ENCODE results near the gene FUCA2. TPM values are rescaled to one million over a fixed set of nuclear protein-coding genes. Genes with fewer than 3 reads are reported as not detected.

FUCA2 gene, protein sequence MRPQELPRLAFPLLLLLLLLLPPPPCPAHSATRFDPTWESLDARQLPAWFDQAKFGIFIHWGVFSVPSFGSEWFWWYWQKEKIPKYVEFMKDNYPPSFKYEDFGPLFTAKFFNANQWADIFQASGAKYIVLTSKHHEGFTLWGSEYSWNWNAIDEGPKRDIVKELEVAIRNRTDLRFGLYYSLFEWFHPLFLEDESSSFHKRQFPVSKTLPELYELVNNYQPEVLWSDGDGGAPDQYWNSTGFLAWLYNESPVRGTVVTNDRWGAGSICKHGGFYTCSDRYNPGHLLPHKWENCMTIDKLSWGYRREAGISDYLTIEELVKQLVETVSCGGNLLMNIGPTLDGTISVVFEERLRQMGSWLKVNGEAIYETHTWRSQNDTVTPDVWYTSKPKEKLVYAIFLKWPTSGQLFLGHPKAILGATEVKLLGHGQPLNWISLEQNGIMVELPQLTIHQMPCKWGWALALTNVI
- total RNA-seq: 68.6 TPM
- 73.4 TPM for polyA plus RNA-seq (ENCODE audit: insufficient read depth, low read depth, low replicate concordance)
- long read RNA-seq, donor 1, transcript FUCA2-201 (7 exons, 2,356 nt): major isoform, 10 of 15 reads
- long read RNA-seq, donor 1, partial matches to known transcripts: 5 of 15 reads
- long read RNA-seq, donor 1, other reads (novel, unspliced or antisense): 0 of 15 reads
- long read RNA-seq, donor 2, transcript FUCA2-201 (7 exons, 2,356 nt): major isoform, 16 of 35 reads
- long read RNA-seq, donor 2, partial matches to known transcripts: 19 of 35 reads
- long read RNA-seq, donor 2, other reads (novel, unspliced or antisense): 0 of 35 reads
- long read RNA-seq, donor 3, transcript FUCA2-201 (7 exons, 2,356 nt): major isoform, 19 of 20 reads
- long read RNA-seq, donor 3, partial matches to known transcripts: 0 of 20 reads
- long read RNA-seq, donor 3, other reads (novel, unspliced or antisense): 0 of 20 reads
- long read RNA-seq, donor 4, transcript FUCA2-201 (7 exons, 2,356 nt): major isoform, 15 of 20 reads
- long read RNA-seq, donor 4, partial matches to known transcripts: 5 of 20 reads
- long read RNA-seq, donor 4, other reads (novel, unspliced or antisense): 0 of 20 reads
- long read RNA-seq, donor 5, partial matches to known transcripts: 0 of 1 reads
- long read RNA-seq, donor 5, other reads (novel, unspliced or antisense): 0 of 1 reads
- long read RNA-seq, donor 6, transcript FUCA2-201 (7 exons, 2,356 nt): major isoform, 5 of 5 reads
- long read RNA-seq, donor 6, partial matches to known transcripts: 0 of 5 reads
- long read RNA-seq, donor 6, other reads (novel, unspliced or antisense): 0 of 5 reads
- long read RNA-seq, donor 7, transcript FUCA2-201 (7 exons, 2,356 nt): major isoform, 78 of 89 reads
- long read RNA-seq, donor 7, partial matches to known transcripts: 7 of 89 reads
- long read RNA-seq, donor 7, other reads (novel, unspliced or antisense): 4 of 89 reads
- long read RNA-seq, donor 8, transcript FUCA2-201 (7 exons, 2,356 nt): major isoform, 16 of 16 reads
- long read RNA-seq, donor 8, partial matches to known transcripts: 0 of 16 reads
- long read RNA-seq, donor 8, other reads (novel, unspliced or antisense): 0 of 16 reads
- long read RNA-seq, donor 9, transcript FUCA2-201 (7 exons, 2,356 nt): major isoform, 6 of 6 reads
- long read RNA-seq, donor 9, partial matches to known transcripts: 0 of 6 reads
- long read RNA-seq, donor 9, other reads (novel, unspliced or antisense): 0 of 6 reads
- long read RNA-seq, donor 10, transcript FUCA2-201 (7 exons, 2,356 nt): major isoform, 12 of 25 reads
- long read RNA-seq, donor 10, partial matches to known transcripts: 13 of 25 reads
- long read RNA-seq, donor 10, other reads (novel, unspliced or antisense): 0 of 25 reads

DNA sequence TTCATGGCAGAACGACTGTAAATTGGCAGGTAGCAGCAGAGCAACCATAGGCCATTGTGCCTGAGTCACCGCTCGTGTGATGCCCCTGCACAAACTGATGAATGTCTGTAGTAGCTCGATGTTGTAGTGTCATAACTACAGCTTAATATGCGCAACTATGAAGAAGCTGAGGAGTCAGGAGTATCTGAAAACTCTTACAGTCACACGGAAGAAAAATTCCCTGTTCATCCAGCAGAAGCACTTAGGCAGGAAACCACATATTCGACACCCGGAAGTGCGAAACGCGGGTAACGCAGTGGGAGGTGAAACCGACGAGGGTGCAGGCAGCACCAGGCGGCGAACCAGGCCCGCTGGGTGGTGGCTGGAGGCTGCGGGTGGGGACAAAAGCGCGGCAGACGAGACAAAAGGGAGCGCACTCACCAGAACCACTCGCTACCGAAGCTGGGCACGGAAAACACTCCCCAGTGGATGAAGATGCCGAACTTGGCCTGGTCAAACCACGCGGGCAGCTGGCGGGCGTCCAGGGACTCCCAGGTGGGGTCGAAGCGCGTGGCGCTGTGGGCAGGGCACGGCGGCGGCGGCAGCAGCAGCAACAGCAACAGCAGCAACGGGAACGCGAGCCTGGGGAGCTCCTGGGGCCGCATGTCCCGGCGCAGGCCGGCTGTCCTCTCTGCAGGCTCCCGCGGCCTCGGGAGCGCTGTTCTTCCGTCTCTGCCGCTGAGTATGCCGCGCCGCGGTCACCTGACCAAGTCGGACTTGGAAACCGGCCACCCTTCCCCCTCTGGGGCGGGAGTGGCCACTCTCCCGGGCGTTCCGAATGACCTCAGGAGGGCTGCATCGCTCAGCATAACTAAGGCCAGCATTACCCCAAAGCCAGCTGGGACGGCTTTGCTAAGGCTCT, at the start of gene FUCA2:
FUCA2 (minus strand) TSS at position 730 of the 901 bp plus-strand sequence; CDS start at position 644, 86 bp downstream.
- H3K4me1 ChIP-seq (ENCODE audit: control insufficient read depth in 2 of 3, insufficient read depth in 2 of 3, low read depth in 1 of 3, low read length in 3 of 3): peaks cover 0 to 14% (median 4%) of the 10 kb centered on the region in 3 donors
- H3K9me3 ChIP-seq (ENCODE audit: control insufficient read depth in 2 of 3, insufficient read depth in 1 of 3, low read length in 3 of 3): no peaks in the 10 kb centered on the region
- H3K4me3 ChIP-seq (ENCODE audit: low read length in 3 of 3): peak within 1 kb of the TSS; percentile 83 to 87 (median 86)
- FAIRE-seq (no peak), DNase-seq (peak; percentile 88 to 96 (median 91))
- intact Hi-C loops (cut with DNase I): no loop called here
- peaks cover 0 to 7% (median 3%) of the 10 kb centered on the region in 3 donors for H3K36me3 ChIP-seq (ENCODE audit: control insufficient read depth in 2 of 3, insufficient read depth in 3 of 3, low read length in 3 of 3)
- TF ChIP-seq, protein P1, sequence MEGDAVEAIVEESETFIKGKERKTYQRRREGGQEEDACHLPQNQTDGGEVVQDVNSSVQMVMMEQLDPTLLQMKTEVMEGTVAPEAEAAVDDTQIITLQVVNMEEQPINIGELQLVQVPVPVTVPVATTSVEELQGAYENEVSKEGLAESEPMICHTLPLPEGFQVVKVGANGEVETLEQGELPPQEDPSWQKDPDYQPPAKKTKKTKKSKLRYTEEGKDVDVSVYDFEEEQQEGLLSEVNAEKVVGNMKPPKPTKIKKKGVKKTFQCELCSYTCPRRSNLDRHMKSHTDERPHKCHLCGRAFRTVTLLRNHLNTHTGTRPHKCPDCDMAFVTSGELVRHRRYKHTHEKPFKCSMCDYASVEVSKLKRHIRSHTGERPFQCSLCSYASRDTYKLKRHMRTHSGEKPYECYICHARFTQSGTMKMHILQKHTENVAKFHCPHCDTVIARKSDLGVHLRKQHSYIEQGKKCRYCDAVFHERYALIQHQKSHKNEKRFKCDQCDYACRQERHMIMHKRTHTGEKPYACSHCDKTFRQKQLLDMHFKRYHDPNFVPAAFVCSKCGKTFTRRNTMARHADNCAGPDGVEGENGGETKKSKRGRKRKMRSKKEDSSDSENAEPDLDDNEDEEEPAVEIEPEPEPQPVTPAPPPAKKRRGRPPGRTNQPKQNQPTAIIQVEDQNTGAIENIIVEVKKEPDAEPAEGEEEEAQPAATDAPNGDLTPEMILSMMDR (IDR thresholded peaks at IDR 0.05; ENCODE audit: borderline replicate concordance, extremely low read depth, insufficient read depth): no peak
- peak within 1 kb of the TSS; percentile 60 to 86 (median 84) for H3K9ac ChIP-seq (ENCODE audit: low read length in 3 of 3)
- peak within 1 kb of the TSS; percentile 83 to 90 for H3K27ac ChIP-seq (ENCODE audit: low read depth in 2 of 2, low read length in 2 of 2)
- no peaks in the 10 kb centered on the region for H3K27me3 ChIP-seq (ENCODE audit: control insufficient read depth, insufficient read depth, low read length)

DNA sequence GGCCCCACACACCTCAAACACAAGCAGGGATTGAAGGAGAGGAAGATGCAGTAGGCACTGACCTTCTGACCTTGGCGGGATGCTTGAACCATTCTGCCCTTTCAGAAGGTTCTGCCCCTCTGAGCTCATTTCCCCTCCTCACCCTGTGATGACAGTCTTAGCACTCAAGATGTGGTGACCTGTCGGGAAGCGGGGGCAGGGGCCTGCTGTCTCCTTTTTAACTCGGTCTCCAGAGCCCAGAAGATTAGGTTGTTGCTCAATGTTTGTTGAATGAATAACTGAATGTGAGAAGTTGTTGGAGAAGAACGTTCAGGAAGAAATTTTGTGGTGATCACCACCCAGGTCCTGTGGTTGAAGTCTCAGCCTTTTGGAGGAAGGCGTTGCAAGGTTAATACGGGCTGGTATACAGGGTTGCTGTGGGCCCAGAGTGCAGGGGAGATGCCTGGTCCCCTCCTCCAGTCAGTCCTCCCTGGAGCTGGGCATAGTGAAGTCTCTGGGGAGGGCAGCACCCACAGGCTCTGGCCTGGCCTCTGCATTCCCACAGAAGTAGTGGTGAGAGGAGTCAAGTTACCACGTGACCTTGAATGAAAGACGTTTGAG, 49.7 kb upstream of the FUCA2 start:
- no peak overlapping the region for H3K27ac ChIP-seq (ENCODE audit: low read depth in 2 of 2, low read length in 2 of 2)
- H3K4me1 ChIP-seq (ENCODE audit: control insufficient read depth in 2 of 3, insufficient read depth in 2 of 3, low read depth in 1 of 3, low read length in 3 of 3): no peaks in the 10 kb centered on the region
- H3K27me3 ChIP-seq (ENCODE audit: control insufficient read depth, insufficient read depth, low read length): no peaks in the 10 kb centered on the region
- intact Hi-C loops (cut with DNase I): no loop called here
- no peaks in the 10 kb centered on the region for H3K9me3 ChIP-seq (ENCODE audit: control insufficient read depth in 2 of 3, insufficient read depth in 1 of 3, low read length in 3 of 3)
- H3K9ac ChIP-seq (ENCODE audit: low read length in 3 of 3): no peak overlapping the region
- DNase-seq (peak in 1 of 5 donors; percentile 34), FAIRE-seq (no peak)
- no peak overlapping the region for H3K4me3 ChIP-seq (ENCODE audit: low read length in 3 of 3)
- no peaks in the 10 kb centered on the region for H3K36me3 ChIP-seq (ENCODE audit: control insufficient read depth in 2 of 3, insufficient read depth in 3 of 3, low read length in 3 of 3)
- TF ChIP-seq, protein P1 (IDR thresholded peaks at IDR 0.05; ENCODE audit: borderline replicate concordance, extremely low read depth, insufficient read depth): no peak
